Activated CD4-positive, alpha-beta T cell treated with anti-CD3 and anti-CD28 coated beads, Interleukin-2, amount 50 U/mL, for 1 hour (primary cell): ENCODE measurements around the gene SPRED2.
"Not testable (repeated sequence)": the region's sequence is repeated elsewhere in the genome, so short reads cannot be mapped to it uniquely, and the experiment has no call there.

Experiments used
- DNase-seq: peaks from one replicate; pipeline ENCODE4 v3.0.0-alpha.2; 2020

The SPRED2 gene

DNA sequence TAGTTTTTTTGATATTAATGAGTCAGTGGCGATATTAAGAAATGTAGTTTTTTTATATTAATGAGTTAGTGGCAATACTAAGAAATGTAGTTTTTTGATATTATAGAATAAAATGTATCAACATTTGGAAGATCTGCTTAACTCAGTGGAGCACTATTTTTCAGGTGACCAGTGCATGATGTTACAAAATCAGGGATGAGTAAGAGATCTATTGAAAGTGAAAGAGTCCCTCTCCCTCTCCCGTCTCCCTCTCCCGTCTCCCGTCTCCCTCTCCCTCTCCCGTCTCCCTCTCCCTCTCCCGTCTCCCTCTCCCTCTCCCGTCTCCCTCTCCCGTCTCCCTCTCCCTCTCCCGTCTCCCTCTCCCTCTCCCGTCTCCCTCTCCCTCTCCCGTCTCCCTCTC lies 94.5 kb downstream of the SPRED2 start:
- DNase-seq: not testable (repeated sequence)

DNA sequence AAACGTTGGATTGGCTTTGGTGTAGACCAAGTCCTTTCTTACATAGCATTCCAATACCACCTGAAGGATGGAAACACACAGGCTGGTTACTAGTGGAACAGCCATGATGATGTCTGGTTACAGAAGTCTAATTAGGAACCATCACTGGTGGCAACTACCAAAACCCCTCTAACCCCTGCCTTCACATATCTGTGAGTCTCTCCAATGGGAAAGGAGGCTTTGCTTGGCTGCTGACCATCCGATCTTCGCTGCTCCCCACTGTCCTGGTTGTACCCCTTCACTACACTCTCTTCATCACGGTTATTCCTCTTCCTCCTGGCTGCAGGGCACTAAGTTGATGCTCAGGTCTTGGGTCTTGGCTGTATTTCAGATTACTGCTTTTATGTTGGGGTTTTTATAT lies 97.7 kb downstream of the SPRED2 start:
- no peak for DNase-seq

GRCh38 chr2:65331336-65332025 lies 100.9 kb downstream of the SPRED2 start:
- no peak for DNase-seq

- DNase-seq: no peak
These were observed 102.9 kb downstream of the SPRED2 start for GRCh38 chr2:65329525-65329924.

DNA sequence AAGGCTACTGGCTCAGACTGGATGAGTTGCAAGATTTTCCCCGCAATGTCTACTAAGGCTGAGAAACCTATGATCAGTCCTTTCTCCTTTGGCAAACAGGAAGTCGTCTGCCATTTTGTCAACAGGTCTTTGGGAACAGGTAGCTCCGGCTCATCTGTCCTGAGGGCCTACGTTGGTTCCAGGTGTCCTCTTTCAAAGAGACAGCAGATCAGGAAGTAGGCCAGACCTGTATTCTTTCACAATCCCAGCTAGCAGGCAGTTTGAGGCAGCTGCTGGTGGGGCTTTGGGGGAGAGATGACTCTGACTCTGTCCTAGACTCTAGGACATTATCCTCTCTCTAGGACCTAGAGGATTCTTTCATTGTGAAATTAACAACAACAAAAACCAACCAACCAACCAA lies 106.1 kb downstream of the SPRED2 start:
- no peak for DNase-seq

GRCh38 chr2:65325066-65325465 lies 107.3 kb downstream of the SPRED2 start:
- no peak for DNase-seq

DNA sequence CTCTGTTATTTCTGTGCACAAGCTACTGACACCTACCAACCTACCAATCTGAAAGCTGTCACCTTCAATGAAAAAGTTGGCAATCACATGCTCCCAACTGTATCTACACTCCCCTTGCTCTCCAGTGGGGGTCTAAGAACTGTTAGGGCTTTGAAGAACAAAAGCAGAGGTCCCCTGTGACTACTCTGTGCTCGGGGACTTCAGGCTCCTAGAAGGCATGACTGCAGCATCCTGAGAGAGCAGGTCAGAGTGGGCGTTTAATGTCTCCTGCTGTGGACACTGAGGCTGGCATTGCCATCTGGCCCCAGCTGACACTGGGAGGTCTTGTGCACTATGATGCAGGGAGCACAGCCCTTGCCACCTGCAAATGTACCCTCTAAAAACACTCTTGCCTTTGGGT lies 111.5 kb downstream of the SPRED2 start:
- DNase-seq: no peak

- no peak for DNase-seq
These were observed 112.2 kb downstream of the SPRED2 start for GRCh38 chr2:65320042-65320725.

GRCh38 chr2:65319674-65320041 lies 112.7 kb downstream of the SPRED2 start:
- DNase-seq: no peak

GRCh38 chr2:65319072-65319673 lies 113.2 kb downstream of the SPRED2 start:
- no peak for DNase-seq

DNA sequence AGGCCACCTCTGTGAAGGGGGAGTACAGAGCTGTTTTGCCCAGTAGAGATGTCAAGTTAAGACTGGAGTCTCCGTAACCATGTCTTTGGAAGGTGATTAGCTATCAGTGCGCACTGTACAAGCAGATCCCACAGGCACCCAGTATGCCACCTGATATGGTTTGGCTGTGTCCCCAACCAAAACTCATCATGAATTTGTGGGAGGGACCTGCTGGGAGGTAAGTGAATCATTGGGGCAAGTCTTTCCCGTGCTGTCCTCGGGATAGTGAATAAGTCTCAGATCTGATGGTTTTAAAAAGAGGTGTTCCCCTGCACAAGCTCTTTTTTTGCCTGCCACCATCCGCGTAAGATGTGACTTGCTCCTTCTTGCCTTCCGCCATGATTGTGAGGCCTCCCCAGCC lies 114.6 kb downstream of the SPRED2 start:
- DNase-seq: no peak

DNA sequence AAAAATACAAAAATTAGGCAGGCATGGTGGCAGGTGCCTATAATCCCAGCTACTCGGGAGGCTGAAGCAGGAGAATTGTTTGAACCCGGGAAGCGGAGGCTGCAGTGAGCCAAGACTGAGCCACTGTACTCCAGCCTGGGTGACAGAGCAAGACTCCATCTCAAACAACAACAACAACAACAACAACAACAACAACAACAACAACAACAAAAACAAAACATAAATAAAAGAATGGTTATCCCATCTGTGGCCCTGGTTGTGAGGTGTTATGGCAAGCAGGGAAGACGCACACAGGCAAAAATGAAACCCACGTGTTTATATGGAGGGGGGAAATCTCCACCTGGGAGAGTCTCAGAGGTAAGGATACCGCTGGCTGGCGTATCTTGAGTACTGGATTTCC lies 115.0 kb downstream of the SPRED2 start:
- not testable (repeated sequence) for DNase-seq

GRCh38 chr2:65316072-65316471 lies 116.3 kb downstream of the SPRED2 start:
- no peak for DNase-seq

GRCh38 chr2:65314801-65315441 lies 117.5 kb downstream of the SPRED2 start:
- DNase-seq: no peak

GRCh38 chr2:65313954-65314256 lies 118.5 kb downstream of the SPRED2 start:
- no peak for DNase-seq

- DNase-seq: no peak
These were observed 119.1 kb downstream of the SPRED2 start for GRCh38 chr2:65313126-65313953.

DNA sequence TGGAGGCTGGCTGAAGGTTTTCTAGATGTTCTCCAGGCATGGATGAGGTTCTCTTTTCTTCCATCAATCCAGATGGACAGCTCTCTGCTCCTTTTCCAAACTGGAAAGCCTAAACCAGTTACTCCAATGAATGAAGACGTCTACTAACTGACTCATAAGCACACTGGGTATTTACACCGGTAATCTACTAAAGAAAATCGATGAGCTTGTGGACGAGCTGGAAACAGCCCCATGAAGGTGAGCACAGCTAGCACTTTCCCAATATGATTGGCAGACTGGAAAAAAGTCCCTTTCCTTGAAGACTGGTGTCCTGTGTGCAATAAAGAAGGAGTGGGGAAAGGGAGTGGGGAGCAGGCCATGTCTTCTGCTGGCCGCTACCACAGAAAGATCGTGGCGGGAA lies 120.8 kb downstream of the SPRED2 start:
- DNase-seq: no peak

DNA sequence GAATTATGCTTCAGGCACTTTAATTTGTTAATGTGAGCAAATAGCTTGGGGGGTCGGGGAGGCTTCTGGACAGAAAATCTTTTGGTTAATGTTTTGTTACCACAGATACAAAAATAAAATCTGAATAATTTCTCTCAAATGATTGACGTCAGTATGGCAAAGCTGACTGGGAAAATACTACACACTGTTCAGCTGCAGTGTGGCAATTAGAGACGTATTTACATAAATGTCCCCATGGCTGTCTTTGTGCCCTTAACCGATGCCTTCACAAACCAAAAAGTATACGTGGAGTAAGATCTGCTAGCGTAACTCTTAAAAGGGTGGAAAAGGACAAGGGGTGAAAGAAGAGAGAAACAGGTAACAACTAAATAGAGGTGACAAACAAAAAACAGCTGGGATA lies 121.3 kb downstream of the SPRED2 start:
- DNase-seq: no peak

GRCh38 chr2:65309699-65310098 lies 122.7 kb downstream of the SPRED2 start:
- DNase-seq: no peak

DNA sequence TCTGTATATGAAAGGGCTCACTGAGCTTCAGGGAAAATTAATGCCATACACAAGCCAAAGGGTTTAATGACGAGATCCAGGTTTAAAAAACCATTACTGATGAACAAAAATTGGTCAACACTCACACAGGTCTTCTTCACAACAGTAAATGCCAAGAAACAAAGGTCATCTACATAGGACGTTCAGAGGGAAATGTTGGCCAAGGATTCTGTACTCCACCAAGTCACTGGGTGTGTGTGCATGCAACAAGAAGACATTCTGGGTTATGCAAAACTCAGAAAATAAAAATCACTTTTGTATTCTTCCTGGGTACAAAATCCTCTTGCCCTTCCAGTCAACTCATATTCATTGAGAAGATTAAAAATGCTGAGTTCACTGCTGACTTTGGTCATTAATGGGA lies 126.5 kb downstream of the SPRED2 start:
- DNase-seq: no peak

DNA sequence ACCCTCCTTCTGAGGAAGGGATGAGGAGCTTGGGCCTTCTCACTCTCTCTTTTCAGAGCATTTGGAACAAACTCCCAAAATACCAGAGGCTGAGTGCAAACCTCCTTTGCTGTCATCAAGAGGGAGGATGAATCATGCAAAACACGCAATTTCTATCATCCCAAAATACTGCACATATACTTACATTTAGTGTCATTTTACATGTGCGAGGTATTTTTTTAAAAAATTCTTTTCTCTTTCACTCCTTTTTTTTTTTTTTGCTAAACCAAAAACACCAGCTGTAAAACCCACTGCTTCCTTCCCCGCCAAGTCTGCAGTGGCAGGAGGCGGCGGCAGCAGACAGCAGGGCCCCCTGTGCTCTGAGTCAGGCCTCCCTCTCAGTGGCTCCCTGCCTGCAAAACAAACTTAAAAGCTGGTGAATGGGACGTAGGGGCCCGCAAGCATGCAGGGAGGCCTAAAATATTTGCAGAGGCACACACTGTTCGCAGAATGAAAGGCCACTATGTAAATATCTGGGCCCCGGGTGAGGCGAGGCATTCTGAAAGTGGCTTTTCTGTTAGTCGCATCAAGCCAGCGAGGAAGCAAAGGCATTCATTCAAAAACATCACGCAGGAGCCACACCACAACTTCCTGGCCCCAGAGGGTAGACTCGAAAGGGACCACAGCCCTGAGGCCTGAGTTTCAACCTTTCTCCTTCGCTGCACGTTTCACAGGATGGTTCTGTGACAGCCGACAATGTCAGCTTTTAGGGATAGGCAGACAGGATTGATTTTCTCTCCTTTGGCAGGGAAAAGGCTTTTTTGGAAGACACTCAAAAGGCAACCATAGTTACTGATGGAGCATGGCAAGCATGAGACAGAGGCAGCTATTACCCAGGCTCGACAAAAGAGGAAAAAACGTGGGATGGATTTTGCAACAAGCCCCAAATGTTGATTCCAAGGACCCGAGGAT lies 131.4 kb downstream of the SPRED2 start:
- peak; percentile 61 for DNase-seq
